KOPT-K1 (cell line): ENCODE measurements around the gene SPA17.

Experiments
- H3K27ac ChIP-seq: fragments of 200-600 bp; sonication (generic); 2 replicates; pipeline ENCODE4 v1.5.1; 2016; ENCODE audit warnings: antibody characterized with exemption, mild to moderate bottlenecking, low read depth, low read length; ENCODE audit not compliant: poor library complexity, severe bottlenecking
- H3K36me3 ChIP-seq: fragments of 200-600 bp; sonication (generic); 2 replicates; pipeline ENCODE4 v1.5.1; 2017; ENCODE audit warnings: antibody characterized with exemption, mild to moderate bottlenecking, low read length, moderate library complexity; ENCODE audit not compliant: insufficient read depth
- H3K9me3 ChIP-seq: fragments of 200-600 bp; sonication (generic); 2 replicates; pipeline ENCODE4 v1.5.1; 2017; ENCODE audit warnings: antibody characterized with exemption, low read length, mild to moderate bottlenecking; ENCODE audit not compliant: insufficient read depth, poor library complexity, severe bottlenecking

SPA17 gene

GRCh38 chr11:124681421-124681820 is 7.7 kb downstream of the SPA17 start:
- Histone ChIP-seq H3K36me3 (no peaks in the 10 kb centered on the region), H3K27ac (no peak overlapping the region), H3K9me3 (peaks cover 28% of the 10 kb centered on the region)

GRCh38 chr11:124682443-124682842 is 8.7 kb downstream of the SPA17 start:
- H3K36me3 ChIP-seq, result no peaks in the 10 kb centered on the region
- H3K9me3 ChIP-seq, result peaks cover 28% of the 10 kb centered on the region
- no peak overlapping the region for H3K27ac ChIP-seq

GRCh38 chr11:124693142-124693541 is 19.4 kb downstream of the SPA17 start:
- no peaks in the 10 kb centered on the region for H3K9me3 ChIP-seq
- no peaks in the 10 kb centered on the region for H3K36me3 ChIP-seq
- no peak overlapping the region for H3K27ac ChIP-seq

- Histone ChIP-seq H3K27ac (no peak overlapping the region), H3K36me3 (no peaks in the 10 kb centered on the region), H3K9me3 (peaks cover 8% of the 10 kb centered on the region)
These were observed 25.8 kb downstream of the SPA17 start for GRCh38 chr11:124699547-124699946.

- no peak overlapping the region for H3K27ac ChIP-seq
- no peaks in the 10 kb centered on the region for H3K36me3 ChIP-seq
- H3K9me3 ChIP-seq, result peaks cover 8% of the 10 kb centered on the region
These were observed 26.3 kb downstream of the SPA17 start for GRCh38 chr11:124700028-124700427.

GRCh38 chr11:124707829-124708228 is 34.1 kb downstream of the SPA17 start:
- Histone ChIP-seq H3K9me3 (peaks cover 12% of the 10 kb centered on the region), H3K36me3 (no peaks in the 10 kb centered on the region), H3K27ac (no peak overlapping the region)

- Histone ChIP-seq H3K9me3 (peaks cover 11% of the 10 kb centered on the region), H3K36me3 (no peaks in the 10 kb centered on the region), H3K27ac (no peak overlapping the region)
These were observed 38.7 kb downstream of the SPA17 start for GRCh38 chr11:124712392-124712791.

- no peaks in the 10 kb centered on the region for H3K36me3 ChIP-seq
- no peak overlapping the region for H3K27ac ChIP-seq
- no peaks in the 10 kb centered on the region for H3K9me3 ChIP-seq
These were observed 42.9 kb downstream of the SPA17 start for GRCh38 chr11:124716591-124716990.

GRCh38 chr11:124717421-124717785 is 43.7 kb downstream of the SPA17 start:
- H3K36me3 ChIP-seq, result no peaks in the 10 kb centered on the region
- H3K9me3 ChIP-seq, result no peaks in the 10 kb centered on the region
- no peak overlapping the region for H3K27ac ChIP-seq

- H3K27ac ChIP-seq, result no peak overlapping the region
- no peaks in the 10 kb centered on the region for H3K9me3 ChIP-seq
- H3K36me3 ChIP-seq, result no peaks in the 10 kb centered on the region
These were observed 44.3 kb downstream of the SPA17 start for GRCh38 chr11:124717786-124718651.

GRCh38 chr11:124718801-124719200 is 45.1 kb downstream of the SPA17 start:
- Histone ChIP-seq H3K27ac (no peak overlapping the region), H3K9me3 (no peaks in the 10 kb centered on the region), H3K36me3 (no peaks in the 10 kb centered on the region)

- H3K9me3 ChIP-seq, result no peaks in the 10 kb centered on the region
These were observed 45.8 kb downstream of the SPA17 start for GRCh38 chr11:124719534-124719933.

GRCh38 chr11:124722176-124722575 is 48.5 kb downstream of the SPA17 start:
- Histone ChIP-seq H3K36me3 (no peaks in the 10 kb centered on the region), H3K9me3 (no peaks in the 10 kb centered on the region), H3K27ac (no peak overlapping the region)

More at GRCh38 chr11:124719534-124719933, 45.8 kb downstream of the SPA17 start:
- Histone ChIP-seq H3K36me3 (no peaks in the 10 kb centered on the region), H3K27ac (no peak overlapping the region)

GRCh38 chr11:124724979-124725718 is 51.4 kb downstream of the SPA17 start:
- Histone ChIP-seq H3K9me3 (no peaks in the 10 kb centered on the region), H3K27ac (no peak overlapping the region), H3K36me3 (no peaks in the 10 kb centered on the region)

GRCh38 chr11:124725719-124726105 is 52.0 kb downstream of the SPA17 start:
- Histone ChIP-seq H3K9me3 (no peaks in the 10 kb centered on the region), H3K27ac (no peak overlapping the region), H3K36me3 (no peaks in the 10 kb centered on the region)
